Measurements from ENCODE around the gene KLHL3.

Gene KLHL3

GRCh38 chr5:137750436-137750835 lies 14.5 kb upstream of the KLHL3 start:
- no peak overlapping the region for H3K27ac ChIP-seq (ENCODE audit: low read depth, low read length)
- peak overlapping the region; percentile 96 for H3K4me2 ChIP-seq (ENCODE audit: low read depth, low read length, poor library complexity, severe bottlenecking)
- peaks cover 38% of the 10 kb centered on the region for H3K79me2 ChIP-seq (ENCODE audit: insufficient read depth, low read length)
- H3K9me2 ChIP-seq (replicated peaks; ENCODE audit: insufficient read depth, low read length): no peaks in the 10 kb centered on the region
- no peaks in the 10 kb centered on the region for H3K27me3 ChIP-seq (ENCODE audit: low read length)
- H3K9ac ChIP-seq (ENCODE audit: low read length): no peak overlapping the region
- peaks cover 26% of the 10 kb centered on the region for H3K36me3 ChIP-seq (ENCODE audit: low read length)
- peaks cover 27% of the 10 kb centered on the region for H3F3A ChIP-seq (ENCODE audit: insufficient read depth)
- no peaks in the 10 kb centered on the region for H3K9me3 ChIP-seq (ENCODE audit: insufficient read depth, low read length)
- H3K4me3 ChIP-seq (ENCODE audit: insufficient read depth, low read length, poor library complexity, severe bottlenecking): no peak overlapping the region
- TF ChIP-seq CTCF (IDR thresholded peaks at IDR 0.05; ENCODE audit: insufficient read depth, low read length, poor library complexity, severe bottlenecking): no peak
- TF ChIP-seq EZH2phosphoT487 (conservative IDR thresholded peaks at IDR 0.05; ENCODE audit: low read length): no peak
- peaks cover 46% of the 10 kb centered on the region for H4K20me1 ChIP-seq (ENCODE audit: low read depth, low read length)
- no peak overlapping the region for H2AFZ ChIP-seq (ENCODE audit: low read depth, low read length, severe bottlenecking)

DNA sequence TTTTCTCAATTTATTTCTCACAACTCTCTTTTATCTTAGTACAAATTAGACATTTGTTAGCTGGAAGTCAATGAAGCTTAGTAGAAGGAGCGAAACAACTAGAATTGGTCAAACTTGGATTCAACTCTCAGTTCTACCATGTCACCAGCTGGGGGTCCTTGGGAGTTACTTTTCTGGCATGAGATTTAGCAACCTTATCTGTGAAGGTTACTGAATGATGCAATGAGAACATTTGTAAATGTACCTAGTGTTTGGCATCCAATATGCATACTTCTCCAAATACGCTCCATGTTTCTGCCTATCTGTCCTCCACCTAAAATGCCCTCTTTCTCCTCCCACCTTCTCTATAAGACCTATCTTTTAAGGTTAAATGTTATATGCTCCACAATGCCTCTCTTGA lies 12.0 kb upstream of the KLHL3 start:
- peaks cover 46% of the 10 kb centered on the region for H4K20me1 ChIP-seq (ENCODE audit: low read depth, low read length)

GRCh38 chr5:137743031-137743640 lies 7.2 kb upstream of the KLHL3 start:
- H3K4me2 ChIP-seq (ENCODE audit: low read depth, low read length, poor library complexity, severe bottlenecking): no peak overlapping the region
- H3K36me3 ChIP-seq (ENCODE audit: low read length): no peaks in the 10 kb centered on the region
- no peak overlapping the region for H3K9ac ChIP-seq (ENCODE audit: low read length)
- no peak overlapping the region for H3K4me3 ChIP-seq (ENCODE audit: insufficient read depth, low read length, poor library complexity, severe bottlenecking)
- H4K20me1 ChIP-seq (ENCODE audit: low read depth, low read length): peaks cover under 1% of the 10 kb centered on the region; the same call in 1 of the 2 replicates
- no peak overlapping the region for H2AFZ ChIP-seq (ENCODE audit: low read depth, low read length, severe bottlenecking)
- H3K9me3 ChIP-seq (ENCODE audit: insufficient read depth, low read length): no peaks in the 10 kb centered on the region
- no peak overlapping the region for H3K27ac ChIP-seq (ENCODE audit: low read depth, low read length)
- TF ChIP-seq CTCF (IDR thresholded peaks at IDR 0.05; ENCODE audit: insufficient read depth, low read length, poor library complexity, severe bottlenecking) (peak; percentile 44), EZH2phosphoT487 (conservative IDR thresholded peaks at IDR 0.05; ENCODE audit: low read length) (no peak)
- no peaks in the 10 kb centered on the region for H3K9me2 ChIP-seq (replicated peaks; ENCODE audit: insufficient read depth, low read length)
- no peaks in the 10 kb centered on the region for H3K27me3 ChIP-seq (ENCODE audit: low read length)
- no peaks in the 10 kb centered on the region for H3K79me2 ChIP-seq (ENCODE audit: insufficient read depth, low read length)
- 0 out of 2 replicates have a peak, but pooled peaks cover 2% of the 10 kb centered on the region for H3F3A ChIP-seq (ENCODE audit: insufficient read depth)

More for the DNA sequence above, 12.0 kb upstream of the KLHL3 start:
- Histone ChIP-seq H3K9me2 (replicated peaks; ENCODE audit: insufficient read depth, low read length) (no peaks in the 10 kb centered on the region), H3K36me3 (ENCODE audit: low read length) (peaks cover 25% of the 10 kb centered on the region), H3K79me2 (ENCODE audit: insufficient read depth, low read length) (peaks cover 26% of the 10 kb centered on the region), H3F3A (ENCODE audit: insufficient read depth) (peaks cover 27% of the 10 kb centered on the region), H3K27ac (ENCODE audit: low read depth, low read length) (no peak overlapping the region), H3K27me3 (ENCODE audit: low read length) (no peaks in the 10 kb centered on the region), H3K4me2 (ENCODE audit: low read depth, low read length, poor library complexity, severe bottlenecking) (no peak overlapping the region), H3K4me3 (ENCODE audit: insufficient read depth, low read length, poor library complexity, severe bottlenecking) (no peak overlapping the region), H3K9me3 (ENCODE audit: insufficient read depth, low read length) (no peaks in the 10 kb centered on the region), H2AFZ (ENCODE audit: low read depth, low read length, severe bottlenecking) (no peak overlapping the region), H3K9ac (ENCODE audit: low read length) (no peak overlapping the region)
- TF ChIP-seq CTCF (IDR thresholded peaks at IDR 0.05; ENCODE audit: insufficient read depth, low read length, poor library complexity, severe bottlenecking) (no peak), EZH2phosphoT487 (conservative IDR thresholded peaks at IDR 0.05; ENCODE audit: low read length) (no peak)
